Omental fat pad (tissue), 4 donors: ENCODE measurements around the gene C1GALT1C1L. TPM values are rescaled to one million over a fixed set of nuclear protein-coding genes. Genes with fewer than 3 reads are reported as not detected.
"Not testable (repeated sequence)": the region's sequence is repeated elsewhere in the genome, so short reads cannot be mapped to it uniquely, and the experiment has no call there.

Experiments used
- ATAC-seq: fragments of 150-250 bp; one replicate; pipeline ENCODE4 v1.9.1; 2016; ENCODE audit warnings: mild to moderate bottlenecking, moderate library complexity; ENCODE audit not compliant: low FRiP score
- DNase-seq: peaks from one replicate; pipeline ENCODE4 v3.0.0-alpha.2; 2019; ENCODE audit warnings: low spot score
- CTCF ChIP-seq, 3 donors: fragments of 450-650 bp; IDR thresholded peaks; one replicate each; pipeline ENCODE4 v1.5.1; 2016 to 2017; ENCODE audit warnings: antibody characterized with exemption in 3 of 3, mild to moderate bottlenecking in 3 of 3, moderate library complexity in 2 of 3
- total RNA-seq, 4 donors: library from RNA; depleted of rRNA; stranded (reverse); fragments of >200 nt; gene quantifications; one replicate each; pipeline ENCODE4 v1.1.0, GENCODE V29; 2016

The C1GALT1C1L gene
- total RNA-seq, 4 donors from 2014 or later = 0.56 to 2.2 (median 1.2) TPM; not detected in 1

- ATAC-seq = no peak
- no peak for TF ChIP-seq CTCF (IDR thresholded peaks at IDR 0.05)
Measured at GRCh38 chr2:43692428-43692994, 16.3 kb upstream of the C1GALT1C1L start.

GRCh38 chr2:43689999-43690398, 13.8 kb upstream of the C1GALT1C1L start:
- no peak for TF ChIP-seq CTCF (IDR thresholded peaks at IDR 0.05)
- DNase-seq = no peak
- no peak for ATAC-seq

More at GRCh38 chr2:43692428-43692994, 16.3 kb upstream of the C1GALT1C1L start:
- no peak for DNase-seq

- DNase-seq (no peak), ATAC-seq (no peak)
- TF ChIP-seq CTCF (IDR thresholded peaks at IDR 0.05) = no peak
Measured at GRCh38 chr2:43685357-43685756, 9.1 kb upstream of the C1GALT1C1L start.

GRCh38 chr2:43677783-43678182, 1.6 kb upstream of the C1GALT1C1L start:
- not testable (repeated sequence) for DNase-seq, ATAC-seq

GRCh38 chr2:43675646-43676321, 445 bp downstream of the C1GALT1C1L start:
- DNase-seq (no peak), ATAC-seq (no peak)
- TF ChIP-seq CTCF (IDR thresholded peaks at IDR 0.05) = no peak

- TF ChIP-seq CTCF (IDR thresholded peaks at IDR 0.05) = no peak
- DNase-seq (no peak), ATAC-seq (no peak)
Measured at GRCh38 chr2:43657241-43657640, 19.0 kb downstream of the C1GALT1C1L start.

GRCh38 chr2:43653506-43653905, 22.7 kb downstream of the C1GALT1C1L start:
- ATAC-seq (no peak), DNase-seq (no peak)
- no peak for TF ChIP-seq CTCF (IDR thresholded peaks at IDR 0.05)
